ENCODE measurements around the gene UHMK1.

- TF ChIP-seq CTCF (IDR thresholded peaks at IDR 0.05): no peak
- peak in 1 of 2 donors; percentile 10 for TF ChIP-seq POLR2A (IDR thresholded peaks at IDR 0.05)
- TF ChIP-seq EP300 (IDR thresholded peaks at IDR 0.05): no peak
Observed at GRCh38 chr1:162578071-162578700, 80.6 kb downstream of the UHMK1 start.
